ENCODE results near the gene CCDC7. TPM values are rescaled to one million over a fixed set of nuclear protein-coding genes. Genes with fewer than 3 reads are reported as not detected.

Gene CCDC7
- total RNA-seq, 1 experiment from 2014 or later: 6.3 TPM

DNA sequence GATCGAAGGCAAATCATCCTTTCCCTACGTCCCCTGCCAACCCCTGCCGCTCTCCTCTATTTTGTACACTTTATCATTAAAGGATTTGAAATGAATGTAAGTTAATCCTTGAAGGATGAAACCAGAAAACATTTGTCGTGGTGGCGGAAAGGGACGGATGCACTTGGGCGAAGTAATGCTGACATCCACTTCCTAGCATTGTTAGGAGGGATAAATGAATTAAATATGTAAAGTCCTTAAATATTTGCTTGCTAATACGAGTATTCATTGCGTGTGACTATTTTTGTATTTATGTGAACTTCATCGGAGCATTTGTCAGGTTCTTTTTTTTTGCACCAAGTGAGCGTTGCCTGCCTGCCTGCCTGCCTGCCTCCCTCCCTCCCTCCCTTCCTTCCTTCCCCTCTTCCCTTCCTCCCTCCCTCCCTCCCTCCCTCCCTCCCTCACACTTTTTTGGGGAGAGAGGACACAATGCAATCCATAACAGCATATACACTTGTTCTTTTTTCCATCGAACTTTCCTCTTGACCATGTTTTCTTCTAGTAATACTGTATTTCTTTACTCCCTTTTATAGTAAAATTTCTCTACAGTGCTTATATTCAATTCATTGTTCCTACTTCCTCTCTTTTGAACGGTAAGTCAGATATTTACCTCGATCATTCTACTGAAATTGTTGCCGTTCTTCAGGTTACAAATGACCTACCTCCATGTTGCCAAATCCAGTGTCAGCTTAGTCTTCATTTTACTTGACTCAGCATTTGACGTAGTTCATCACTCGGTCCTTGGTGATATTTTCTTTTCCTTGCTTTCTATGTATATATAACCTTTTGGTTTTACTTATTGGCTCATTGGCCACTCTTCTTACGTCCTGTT, 831 bp downstream of the CCDC7 start:
- peak overlapping the region; percentile 90 for H3K4me3 Mint-ChIP-seq (ENCODE audit: unreplicated experiment)
- DNase-seq (ENCODE audit: unreplicated experiment): peak; percentile 34

DNA sequence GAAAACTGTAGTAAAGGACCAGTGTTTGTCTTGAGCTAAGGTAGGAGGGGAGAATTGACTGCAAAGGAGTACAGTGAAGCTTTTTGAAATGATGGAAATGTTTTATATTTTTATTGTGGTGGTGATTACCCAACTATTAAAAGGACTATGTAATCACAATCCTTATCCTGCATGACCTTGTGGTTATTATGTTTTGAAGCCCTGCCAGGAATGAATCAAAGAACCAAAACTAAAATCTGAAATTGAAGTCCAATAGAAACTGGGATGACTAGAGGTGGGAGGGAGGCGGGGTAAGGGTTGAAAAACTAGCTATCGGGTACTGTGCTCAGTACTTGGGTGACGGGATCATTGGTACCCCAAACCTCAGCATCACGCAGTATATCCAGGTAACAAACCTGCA, 8.2 kb downstream of the CCDC7 start:
- intact Hi-C loops (cut with micrococcal nuclease): no loop called here
- ChIA-PET CTCF (interaction anchor here (1.1 kb wide), 1 partner anchor 48 kb away, joined by 3 read pairs; no protein-coding TSS in a partner anchor), POLR2A (interaction anchor here (0.6 to 1.6 kb wide), 3 partner anchors 8 to 473 kb away, joined by 3 to 5 read pairs (median 3); partner anchors contain the start of gene CCDC7)
- no peak for TF ChIP-seq CTCF (IDR thresholded peaks at IDR 0.05; ENCODE audit: unreplicated experiment)
- peaks cover 19% of the 10 kb centered on the region for H3K36me3 Mint-ChIP-seq (ENCODE audit: insufficient read depth, unreplicated experiment)
- H3K27ac Mint-ChIP-seq (ENCODE audit: low read depth, unreplicated experiment): no peak overlapping the region
- no TSS peak for BruUV-seq (replicated peaks)
- H3K27me3 Mint-ChIP-seq (ENCODE audit: insufficient read depth, unreplicated experiment): no peaks in the 10 kb centered on the region
- no peaks in the 10 kb centered on the region for H3K9me3 Mint-ChIP-seq (ENCODE audit: unreplicated experiment)
- DNase-seq (ENCODE audit: unreplicated experiment): no peak
- H3K4me1 Mint-ChIP-seq (ENCODE audit: insufficient read depth, unreplicated experiment): no peaks in the 10 kb centered on the region
- H3K4me3 Mint-ChIP-seq (ENCODE audit: unreplicated experiment): no peak overlapping the region

More for the DNA sequence above, 831 bp downstream of the CCDC7 start:
- Mint-ChIP-seq H3K27ac (ENCODE audit: low read depth, unreplicated experiment) (peak overlapping the region; percentile 93), H3K9me3 (ENCODE audit: unreplicated experiment) (no peaks in the 10 kb centered on the region), H3K4me1 (ENCODE audit: insufficient read depth, unreplicated experiment) (no peaks in the 10 kb centered on the region), H3K27me3 (ENCODE audit: insufficient read depth, unreplicated experiment) (no peaks in the 10 kb centered on the region), H3K36me3 (ENCODE audit: insufficient read depth, unreplicated experiment) (no peaks in the 10 kb centered on the region)
- ChIA-PET POLR2A (interaction anchor here (0.6 to 3.6 kb wide), 3 partner anchors 7 to 104 kb away, joined by 5 to 34 read pairs (median 5); no protein-coding TSS in a partner anchor), CTCF (interaction anchor here (0.6 kb wide), 1 partner anchor 14 kb away, joined by 3 read pairs; no protein-coding TSS in a partner anchor)
- intact Hi-C loops (cut with micrococcal nuclease): loop anchor here (2.0 to 10.0 kb wide), 2 partner anchors 68 to 192 kb away; no protein-coding TSS in a partner anchor
- TF ChIP-seq CTCF (IDR thresholded peaks at IDR 0.05; ENCODE audit: unreplicated experiment): no peak
- BruUV-seq (replicated peaks): TSS peak; percentile 63

DNA sequence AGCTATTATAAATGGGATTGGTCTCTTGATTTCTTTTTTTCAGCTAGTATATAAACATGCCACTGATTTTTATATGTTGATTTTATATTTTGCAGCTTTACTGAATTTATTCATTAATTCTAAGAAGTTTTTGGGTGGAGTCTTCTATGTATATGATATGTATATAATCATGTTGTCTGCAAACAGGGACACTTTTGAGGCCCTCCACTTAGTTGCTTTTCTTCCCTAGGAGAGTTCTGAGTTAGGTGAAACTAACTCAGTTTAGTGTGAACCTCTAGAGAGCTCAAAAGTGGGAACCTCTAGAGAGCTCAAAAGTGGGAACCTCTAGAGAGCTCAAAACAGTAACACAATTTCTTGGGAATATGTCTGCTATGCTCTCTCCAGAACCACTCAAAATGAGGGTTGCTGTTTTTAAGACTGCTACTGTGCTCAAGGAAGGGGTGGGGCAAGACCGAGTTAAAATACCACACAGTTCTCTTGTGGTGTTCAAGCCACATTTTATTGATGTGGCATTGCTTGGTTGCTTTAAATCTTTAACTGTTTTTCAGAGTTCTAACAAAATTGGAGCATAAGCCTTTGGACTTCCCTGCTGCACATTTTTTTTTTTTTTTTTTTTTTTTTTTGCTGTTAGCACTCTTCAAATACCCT, 13.2 kb downstream of the CCDC7 start:
- Mint-ChIP-seq H3K4me1 (ENCODE audit: insufficient read depth, unreplicated experiment) (no peaks in the 10 kb centered on the region), H3K27me3 (ENCODE audit: insufficient read depth, unreplicated experiment) (no peaks in the 10 kb centered on the region), H3K4me3 (ENCODE audit: unreplicated experiment) (no peak overlapping the region), H3K9me3 (ENCODE audit: unreplicated experiment) (no peaks in the 10 kb centered on the region), H3K36me3 (ENCODE audit: insufficient read depth, unreplicated experiment) (peaks cover 7% of the 10 kb centered on the region), H3K27ac (ENCODE audit: low read depth, unreplicated experiment) (no peak overlapping the region)
- POLR2A ChIA-PET: no interaction called here
- no peak for TF ChIP-seq CTCF (IDR thresholded peaks at IDR 0.05; ENCODE audit: unreplicated experiment)
- intact Hi-C loops (cut with micrococcal nuclease): no loop called here
- DNase-seq (ENCODE audit: unreplicated experiment): no peak
- CTCF ChIA-PET: interaction anchor here (0.9 kb wide), 1 partner anchor 11 kb away, joined by 3 read pairs; no protein-coding TSS in a partner anchor
- no TSS peak for BruUV-seq (replicated peaks)

GRCh38 chr10:32461203-32461602, 15.3 kb downstream of the CCDC7 start:
- no peaks in the 10 kb centered on the region for H3K36me3 Mint-ChIP-seq (ENCODE audit: insufficient read depth, unreplicated experiment)
- no peak for TF ChIP-seq CTCF (IDR thresholded peaks at IDR 0.05; ENCODE audit: unreplicated experiment)
- ChIA-PET POLR2A (no interaction called here), CTCF (no interaction called here)
- no TSS peak for BruUV-seq (replicated peaks)
- no peaks in the 10 kb centered on the region for H3K9me3 Mint-ChIP-seq (ENCODE audit: unreplicated experiment)
- no peak overlapping the region for H3K4me3 Mint-ChIP-seq (ENCODE audit: unreplicated experiment)
- no peak overlapping the region for H3K27ac Mint-ChIP-seq (ENCODE audit: low read depth, unreplicated experiment)
- H3K27me3 Mint-ChIP-seq (ENCODE audit: insufficient read depth, unreplicated experiment): no peaks in the 10 kb centered on the region
- no peaks in the 10 kb centered on the region for H3K4me1 Mint-ChIP-seq (ENCODE audit: insufficient read depth, unreplicated experiment)
- intact Hi-C loops (cut with micrococcal nuclease): no loop called here
- no peak for DNase-seq (ENCODE audit: unreplicated experiment)

Data from MCF 10A (cell line).